Spinal cord (tissue), 10 donors: Measurements from ENCODE around the gene LRRC59. TPM values are rescaled to one million over a fixed set of nuclear protein-coding genes. Genes with fewer than 3 reads are reported as not detected.

Source experiments
- DNase-seq, 6 donors: peaks; one replicate each; pipeline versions ENCODE4 v3.0.0 to v3.0.0-alpha.2; 2013 to 2015; ENCODE audit warnings: low spot score in 6 of 6, low read depth in 4 of 6
- H3K27ac ChIP-seq: one replicate; pipeline ENCODE4 v1.5.1; 2013; ENCODE audit warnings: low read depth, low read length, control low read depth
- H3K27me3 ChIP-seq: one replicate; pipeline ENCODE4 v1.6.1; 2013; ENCODE audit warnings: low read length; ENCODE audit not compliant: control insufficient read depth, insufficient read depth
- H3K36me3 ChIP-seq: one replicate; pipeline ENCODE4 v1.6.1; 2013; ENCODE audit warnings: low read length; ENCODE audit not compliant: control insufficient read depth, insufficient read depth
- H3K4me1 ChIP-seq: one replicate; pipeline ENCODE4 v1.6.1; 2013; ENCODE audit warnings: low read length; ENCODE audit not compliant: control insufficient read depth, insufficient read depth
- H3K4me3 ChIP-seq: one replicate; pipeline ENCODE4 v1.5.1; 2013; ENCODE audit warnings: low read depth, low read length, control low read depth
- H3K9me3 ChIP-seq: one replicate; pipeline ENCODE4 v1.6.1; 2013; ENCODE audit warnings: low read length; ENCODE audit not compliant: control insufficient read depth, insufficient read depth
- WGBS: methylation state at CpG from one replicate; pipeline ENCODE4 v1.1.5; 2013; ENCODE audit warnings: missing lambda C conversion rate; ENCODE audit not compliant: insufficient coverage; 5-methylcytosine and 5-hydroxymethylcytosine counted together
- polyA plus RNA-seq, 2 donors: library from polyadenylated mRNA; unstranded; fragments of 120-200 nt; gene quantifications; one replicate each; pipeline ENCODE4 v1.2.1, GENCODE V29; 2013; ENCODE audit not compliant: insufficient read length in 2 of 2
- total RNA-seq, 2 donors: library from RNA; depleted of rRNA in 1 of 2; stranded (reverse); fragments of 120-200 nt in 1 of 2; fragments of >200 nt in 1 of 2; gene quantifications; one replicate each; pipeline versions ENCODE4 v1.2.3 to v1.2.4, GENCODE V29; 2013 to 2014
- donor health status: healthy.

Gene LRRC59
- total and polyA plus RNA-seq, 4 donors: 45.7 to 63.9 (median 54.2) TPM

DNA sequence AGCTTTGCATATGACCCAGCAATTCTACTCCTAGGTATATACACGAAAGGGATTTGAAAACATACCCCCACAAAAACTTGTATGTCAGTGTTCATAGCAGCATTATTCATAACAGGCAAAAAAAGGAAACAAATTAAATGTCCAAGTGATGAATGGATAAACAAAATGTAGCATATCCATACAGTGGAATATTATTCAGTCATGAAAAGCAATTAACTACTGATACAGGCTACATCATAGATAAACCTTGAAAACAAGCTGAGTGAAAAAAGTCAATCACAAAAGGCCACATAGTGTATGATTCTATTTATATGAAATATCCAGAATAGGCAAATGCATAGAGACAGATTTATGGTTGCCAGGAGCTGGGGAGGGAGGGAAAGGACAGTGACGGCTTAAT lies 23.6 kb downstream of the LRRC59 start:
- Histone ChIP-seq H3K4me3 (no peak overlapping the region), H3K4me1 (peaks cover 11% of the 10 kb centered on the region), H3K27me3 (no peaks in the 10 kb centered on the region), H3K27ac (no peak overlapping the region), H3K9me3 (no peaks in the 10 kb centered on the region), H3K36me3 (peaks cover 17% of the 10 kb centered on the region)
- no CpG with 5 or more reads among the region's 2 CpGs for WGBS
- DNase-seq: no peak

DNA sequence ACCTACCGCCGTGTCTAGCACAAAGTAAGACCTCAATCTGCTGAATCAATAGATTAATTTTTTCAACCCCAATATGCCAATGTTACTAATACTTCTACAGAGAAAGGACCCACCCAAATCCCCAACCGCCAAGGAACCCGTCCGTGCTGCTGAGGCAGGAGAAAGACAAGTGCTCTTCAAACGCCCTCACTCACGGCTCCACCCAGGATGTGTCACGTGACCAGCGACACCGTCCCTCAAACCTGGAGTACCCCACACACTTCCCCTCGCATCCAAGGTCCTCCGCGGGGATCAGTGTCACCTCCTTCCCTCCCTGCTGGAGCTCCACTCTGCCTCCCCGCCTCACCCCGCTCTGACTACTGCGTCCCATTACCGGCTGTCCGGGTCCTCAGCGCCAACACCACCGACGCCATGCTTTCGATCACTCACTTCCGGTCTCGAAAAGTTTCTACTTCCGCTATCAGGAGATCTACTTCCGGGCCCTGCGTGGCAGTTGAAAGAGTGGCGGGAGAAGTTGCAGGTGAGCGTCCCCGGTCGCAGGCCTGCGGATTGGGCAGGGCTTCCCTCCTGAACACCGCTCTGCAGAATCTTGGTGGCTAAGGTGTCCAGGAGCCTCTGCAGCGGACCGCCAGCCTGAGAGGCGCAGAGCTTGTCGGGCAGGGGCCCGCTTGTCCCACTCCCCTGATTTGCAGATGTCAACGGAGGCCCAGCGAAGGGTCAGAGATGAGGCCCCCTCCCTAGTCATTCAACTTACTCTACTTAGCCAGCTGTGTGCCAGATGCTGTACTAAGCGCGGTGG lies 24.4 kb downstream of the LRRC59 start, which contains the start of the genes EME1 and MRPL27:
Gene EME1, plus strand, starts transcription at position 472 of the 799 bp plus-strand sequence. CDS start 1,980 bp downstream, outside the sequence.
Gene MRPL27, minus strand, starts transcription at position 427 of the 799 bp plus-strand sequence. Its CDS starts 14 bp downstream, at position 413.
- 0% methylated on average over 38 of the region's 42 CpGs for WGBS
- Histone ChIP-seq H3K27ac (peak within 1 kb of the TSS; percentile 96), H3K4me1 (peaks cover 11% of the 10 kb centered on the region), H3K36me3 (peaks cover 20% of the 10 kb centered on the region), H3K4me3 (peak within 1 kb of the TSS; percentile 100), H3K27me3 (no peaks in the 10 kb centered on the region), H3K9me3 (no peaks in the 10 kb centered on the region)
- peak; percentile 74 to 97 (median 92) for DNase-seq

DNA sequence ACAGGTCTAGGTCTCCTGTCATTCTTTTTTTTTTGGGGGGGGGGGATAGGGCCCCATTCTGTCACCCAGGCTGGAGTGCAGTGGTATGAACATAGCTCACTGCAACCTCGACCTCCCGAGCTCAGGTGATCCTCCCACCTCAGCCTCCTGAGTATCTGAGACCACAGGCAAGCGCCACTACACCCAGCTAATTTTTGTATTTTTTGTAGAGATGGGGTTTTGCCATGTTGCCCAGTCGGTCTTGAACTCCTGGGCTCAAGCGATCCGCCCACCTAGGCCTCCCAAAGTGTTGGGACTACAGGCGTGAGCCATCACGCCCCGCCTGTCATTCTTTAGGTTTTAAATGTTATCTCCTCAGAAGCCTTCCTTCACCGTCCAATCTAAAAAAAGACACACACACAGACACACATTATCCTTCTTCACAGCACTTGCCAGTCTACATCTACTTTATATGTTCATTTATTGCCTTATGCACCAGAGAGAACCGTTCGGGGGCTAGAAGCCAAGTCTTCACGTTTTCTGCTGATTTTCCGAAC lies 25.0 kb downstream of the LRRC59 start:
- Histone ChIP-seq H3K27ac (peak overlapping the region; percentile 96), H3K4me1 (peaks cover 11% of the 10 kb centered on the region), H3K27me3 (no peaks in the 10 kb centered on the region), H3K36me3 (peaks cover 27% of the 10 kb centered on the region), H3K4me3 (peak overlapping the region; percentile 100), H3K9me3 (no peaks in the 10 kb centered on the region)
- 12% methylated on average over 11 of the region's 14 CpGs for WGBS
- DNase-seq: no peak

DNA sequence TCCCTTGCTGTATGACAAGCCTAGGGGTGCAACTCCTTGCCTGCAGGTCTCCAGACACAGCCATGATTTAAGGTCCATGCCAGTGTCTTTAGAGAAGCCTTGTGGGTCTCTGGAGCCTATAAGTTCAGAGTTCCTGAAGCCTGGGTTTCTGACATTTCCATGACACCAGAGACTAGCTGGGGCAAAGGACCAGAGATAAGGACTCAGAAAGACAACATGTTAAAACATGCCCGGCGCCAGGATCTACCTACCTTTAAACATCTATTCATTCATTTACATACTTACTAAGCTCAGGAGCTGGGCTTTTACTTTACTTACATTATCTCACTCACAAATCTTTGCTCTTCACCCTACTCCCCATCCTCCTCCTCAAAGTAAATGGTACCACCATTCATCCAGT lies 25.8 kb downstream of the LRRC59 start:
- H3K9me3 ChIP-seq: no peaks in the 10 kb centered on the region
- H3K27me3 ChIP-seq: no peaks in the 10 kb centered on the region
- peaks cover 34% of the 10 kb centered on the region for H3K36me3 ChIP-seq
- 100% methylated on average over 2 of the region's 2 CpGs for WGBS
- peaks cover 11% of the 10 kb centered on the region for H3K4me1 ChIP-seq
- no peak overlapping the region for H3K4me3 ChIP-seq
- H3K27ac ChIP-seq: no peak overlapping the region
- no peak for DNase-seq

DNA sequence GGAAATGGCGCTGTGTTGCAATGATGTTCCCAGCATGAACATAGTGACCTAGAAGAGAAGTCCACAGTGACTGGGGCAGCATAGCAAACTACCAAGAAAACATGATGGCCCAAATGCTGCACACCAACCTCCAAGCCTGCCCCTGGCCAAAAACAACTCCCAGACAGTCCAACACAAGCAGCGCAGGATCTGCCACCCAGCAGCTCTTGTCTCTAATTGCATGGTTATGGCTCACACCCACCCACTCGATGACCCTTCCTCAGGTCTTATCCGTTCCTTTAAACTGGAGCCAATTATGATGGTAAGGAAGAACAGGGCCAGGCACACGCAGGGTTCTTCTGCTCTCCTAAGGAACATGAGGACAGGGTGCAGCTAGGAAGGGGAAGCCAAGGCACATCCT lies 27.3 kb downstream of the LRRC59 start:
- H3K36me3 ChIP-seq: peaks cover 48% of the 10 kb centered on the region
- no peak overlapping the region for H3K27ac ChIP-seq
- WGBS: 100% methylated on average over 3 of the region's 5 CpGs
- no peak overlapping the region for H3K4me3 ChIP-seq
- H3K4me1 ChIP-seq: peaks cover 15% of the 10 kb centered on the region
- no peak for DNase-seq
- no peaks in the 10 kb centered on the region for H3K9me3 ChIP-seq
- H3K27me3 ChIP-seq: no peaks in the 10 kb centered on the region

DNA sequence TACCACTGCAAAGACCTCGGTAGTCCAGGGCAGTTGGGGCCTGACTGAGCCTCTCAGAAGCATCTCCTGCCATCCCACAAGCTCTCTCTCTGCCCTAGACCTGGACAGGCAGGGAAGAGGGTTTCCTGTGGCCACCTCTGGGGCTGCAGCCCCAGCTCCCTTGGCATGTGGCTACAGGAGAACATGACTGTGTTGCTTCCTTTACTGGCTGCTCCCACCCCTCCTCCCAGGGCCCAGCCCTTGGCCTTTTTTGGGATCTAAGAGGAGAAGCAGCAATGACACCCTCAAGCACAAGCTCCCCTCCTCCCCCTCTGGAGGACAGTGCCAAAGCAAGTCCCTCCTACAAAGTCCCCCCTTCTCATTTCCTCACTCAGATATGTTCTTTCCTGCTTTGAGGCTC lies 29.9 kb downstream of the LRRC59 start:
- peaks cover 60% of the 10 kb centered on the region for H3K36me3 ChIP-seq
- no peak overlapping the region for H3K27ac ChIP-seq
- no peak for DNase-seq
- no peaks in the 10 kb centered on the region for H3K9me3 ChIP-seq
- H3K4me1 ChIP-seq: peaks cover 34% of the 10 kb centered on the region
- H3K27me3 ChIP-seq: no peaks in the 10 kb centered on the region
- 57% methylated on average over 1 of the region's 1 CpG for WGBS
- H3K4me3 ChIP-seq: no peak overlapping the region

DNA sequence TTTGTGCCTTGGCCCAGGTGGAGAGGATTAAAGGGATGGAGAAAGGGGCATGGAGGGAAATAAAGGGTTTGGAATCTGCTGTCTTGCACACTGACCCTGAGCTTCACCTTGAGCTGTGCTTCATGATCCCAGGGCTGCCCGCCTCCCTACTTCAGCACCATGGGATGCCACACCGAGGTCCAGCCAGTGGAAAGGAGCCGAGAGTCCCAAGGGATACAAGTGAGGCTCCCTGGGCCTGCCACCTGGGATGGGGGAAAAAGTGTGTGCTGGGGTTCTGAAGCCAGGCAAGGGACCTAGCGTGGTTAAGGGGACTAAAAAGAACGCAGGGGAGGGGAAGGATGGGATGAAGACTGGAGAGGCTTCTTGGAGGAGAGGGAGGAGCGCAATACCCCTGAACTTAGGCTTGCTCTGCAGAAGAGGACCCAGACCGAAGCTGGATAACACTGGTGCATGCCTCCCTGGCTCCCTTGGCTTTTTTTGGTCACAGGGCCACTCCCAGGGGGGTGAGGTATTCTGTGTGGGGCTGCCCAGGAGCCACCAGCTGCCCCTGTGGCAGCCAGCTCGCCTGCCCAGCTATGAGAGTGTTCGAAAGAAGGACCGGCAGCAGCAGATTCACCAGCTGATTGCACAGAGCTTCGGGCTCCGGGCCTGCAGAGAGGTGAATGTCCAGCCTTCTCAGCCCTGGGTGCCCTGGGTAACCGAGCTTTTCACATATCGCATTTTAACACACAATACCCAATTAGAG lies 31.5 kb downstream of the LRRC59 start:
- no peaks in the 10 kb centered on the region for H3K27me3 ChIP-seq
- DNase-seq: no peak
- no peaks in the 10 kb centered on the region for H3K9me3 ChIP-seq
- peaks cover 36% of the 10 kb centered on the region for H3K4me1 ChIP-seq
- 93% methylated on average over 11 of the region's 14 CpGs for WGBS
- no peak overlapping the region for H3K27ac ChIP-seq
- no peak overlapping the region for H3K4me3 ChIP-seq
- H3K36me3 ChIP-seq: peaks cover 66% of the 10 kb centered on the region

DNA sequence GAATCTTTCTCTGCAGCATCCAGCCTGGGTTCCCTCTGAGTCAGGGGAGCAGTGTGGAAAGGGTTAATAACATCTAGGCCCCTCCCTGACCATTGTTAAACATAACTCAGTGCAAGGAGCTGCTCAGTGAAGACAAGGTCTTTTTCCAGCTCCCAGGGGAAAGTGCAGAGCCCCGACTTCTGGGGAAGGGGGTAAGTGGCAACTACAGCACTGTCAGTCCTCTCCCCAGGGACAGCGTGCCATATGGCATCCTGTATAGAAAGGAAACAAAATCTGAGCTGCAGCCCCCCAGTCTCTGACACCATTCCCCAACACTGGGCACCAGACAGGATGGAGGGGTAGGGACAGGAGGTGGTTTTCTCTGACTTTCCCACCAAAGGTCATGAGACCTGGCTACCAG lies 32.2 kb downstream of the LRRC59 start:
- H3K27me3 ChIP-seq: no peaks in the 10 kb centered on the region
- DNase-seq: no peak
- peaks cover 36% of the 10 kb centered on the region for H3K4me1 ChIP-seq
- H3K9me3 ChIP-seq: no peaks in the 10 kb centered on the region
- peak overlapping the region; percentile 65 for H3K27ac ChIP-seq
- WGBS: 29% methylated on average over 1 of the region's 2 CpGs
- H3K36me3 ChIP-seq: peaks cover 66% of the 10 kb centered on the region
- no peak overlapping the region for H3K4me3 ChIP-seq

DNA sequence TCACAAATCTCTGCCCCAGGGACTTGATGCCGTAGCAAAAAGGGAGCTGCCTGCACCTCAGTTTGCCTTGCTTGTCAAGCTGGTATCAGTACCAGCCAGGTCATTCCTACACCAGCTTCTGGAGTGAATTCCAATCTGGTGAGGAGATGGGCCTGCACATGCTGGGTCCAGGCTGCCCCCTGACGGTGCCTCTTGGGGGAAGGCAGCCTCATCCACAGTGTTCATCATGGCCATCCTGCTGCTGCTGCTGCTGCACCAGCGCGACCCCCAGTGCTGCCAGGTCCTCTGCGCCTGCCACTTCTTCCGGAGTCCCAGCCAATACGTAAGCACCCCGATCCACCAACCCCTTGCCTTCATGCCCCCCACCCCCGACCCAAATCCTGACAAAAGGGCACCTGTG lies 32.6 kb downstream of the LRRC59 start:
- H3K4me1 ChIP-seq: peaks cover 36% of the 10 kb centered on the region
- H3K27me3 ChIP-seq: no peaks in the 10 kb centered on the region
- peak overlapping the region; percentile 65 for H3K27ac ChIP-seq
- WGBS: 56% methylated on average over 6 of the region's 9 CpGs
- no peak for DNase-seq
- H3K9me3 ChIP-seq: no peaks in the 10 kb centered on the region
- H3K4me3 ChIP-seq: no peak overlapping the region
- peaks cover 66% of the 10 kb centered on the region for H3K36me3 ChIP-seq
